Left ventricle myocardium superior (tissue), 1 donor: Measurements from ENCODE around the gene LDLRAP1. TPM values are rescaled to one million over a fixed set of nuclear protein-coding genes. Genes with fewer than 3 reads are reported as not detected.

Experiments used
- ATAC-seq: fragments of 200-7000 bp; cut with Tn5 transposase; one replicate; pipeline ENCODE4 v1.9.1; 2020; ENCODE audit warnings: mild to moderate bottlenecking, moderate library complexity
- DNase-seq: peaks from one replicate; pipeline ENCODE4 v3.0.0-alpha.2; 2020
- intact Hi-C: fragments of 100-400 bp; cut with micrococcal nuclease; formaldehyde crosslinking; loops from one replicate; pipeline ENCODE4 v1.11.0; 2022
- total RNA-seq: library from RNA; stranded (reverse); fragmentation: NEBNext Ultra II Directional; extraction: Animal tissue kit (Norgen Biotek cat#: 25700); gene quantifications from one replicate; pipeline ENCODE4 v1.2.1, GENCODE V29; 2021
- donor health status: DM: no; HTN: yes; CAD: no; lungs with severe emphysema.

LDLRAP1 gene
- total RNA-seq, 1 donor from 2014 or later, result 11.8 TPM

GRCh38 chr1:25556791-25557476 is 13.5 kb downstream of the LDLRAP1 start:
- DNase-seq (no peak), ATAC-seq (peak; percentile 14)
- intact Hi-C loops, result no loop called here

GRCh38 chr1:25557543-25557942 is 14.1 kb downstream of the LDLRAP1 start:
- ATAC-seq (no peak), DNase-seq (no peak)
- intact Hi-C loops, result no loop called here

- intact Hi-C loops, result no loop called here
- no peak for ATAC-seq
- no peak for DNase-seq
Measured at GRCh38 chr1:25559031-25559430, 15.6 kb downstream of the LDLRAP1 start.

- ATAC-seq (no peak), DNase-seq (no peak)
- intact Hi-C loops, result no loop called here
Measured at GRCh38 chr1:25560001-25560400, 16.6 kb downstream of the LDLRAP1 start.

GRCh38 chr1:25560788-25561187 is 17.4 kb downstream of the LDLRAP1 start:
- no peak for DNase-seq
- no peak for ATAC-seq
- intact Hi-C loops, result no loop called here

GRCh38 chr1:25561421-25562100 is 18.2 kb downstream of the LDLRAP1 start:
- no peak for ATAC-seq
- intact Hi-C loops, result no loop called here
- DNase-seq, result no peak

GRCh38 chr1:25562101-25562927 is 18.9 kb downstream of the LDLRAP1 start:
- ATAC-seq, result no peak

GRCh38 chr1:25562928-25563283 is 19.5 kb downstream of the LDLRAP1 start:
- DNase-seq, result no peak
- intact Hi-C loops, result no loop called here
- ATAC-seq, result no peak

More at GRCh38 chr1:25562101-25562927, 18.9 kb downstream of the LDLRAP1 start:
- intact Hi-C loops, result no loop called here
- no peak for DNase-seq

- ATAC-seq (no peak), DNase-seq (no peak)
- intact Hi-C loops, result no loop called here
Measured at GRCh38 chr1:25563330-25564215, 20.2 kb downstream of the LDLRAP1 start.

- no peak for ATAC-seq
- intact Hi-C loops, result no loop called here
- no peak for DNase-seq
Measured at GRCh38 chr1:25564777-25565574, 21.6 kb downstream of the LDLRAP1 start.

GRCh38 chr1:25565626-25566025 is 22.2 kb downstream of the LDLRAP1 start:
- ATAC-seq, result no peak
- intact Hi-C loops, result no loop called here
- no peak for DNase-seq

- no peak for DNase-seq
- ATAC-seq, result no peak
- intact Hi-C loops, result no loop called here
Measured at GRCh38 chr1:25566176-25566729, 22.8 kb downstream of the LDLRAP1 start.

- intact Hi-C loops, result no loop called here
- DNase-seq (peak; percentile 79), ATAC-seq (peak; percentile 70)
Measured at GRCh38 chr1:25566730-25567341, 23.4 kb downstream of the LDLRAP1 start.

- ATAC-seq, result peak; percentile 8
- no peak for DNase-seq
- intact Hi-C loops, result no loop called here
Measured at GRCh38 chr1:25567710-25568089, 24.3 kb downstream of the LDLRAP1 start.

- peak; percentile 47 for ATAC-seq
- intact Hi-C loops, result no loop called here
- DNase-seq, result no peak
Measured at GRCh38 chr1:25568090-25568833, 24.9 kb downstream of the LDLRAP1 start.

GRCh38 chr1:25568834-25569596 is 25.6 kb downstream of the LDLRAP1 start:
- DNase-seq (no peak), ATAC-seq (peak; percentile 22)
- intact Hi-C loops, result no loop called here
